IMR-90 (cell line): Measurements from ENCODE around the gene SPDYE16.
"Not testable (repeated sequence)": the region's sequence is repeated elsewhere in the genome, so short reads cannot be mapped to it uniquely, and the experiment has no call there.

Source experiments
- CEBPB ChIP-seq: IDR thresholded peaks from 2 replicates; pipeline ENCODE4 v1.6.1; 2012; ENCODE audit warnings: low read depth, low read length, improper control_type of control experiment
- MAFK ChIP-seq: IDR thresholded peaks from 2 replicates; pipeline ENCODE4 v1.6.1; 2012; ENCODE audit warnings: low read depth, low read length, improper control_type of control experiment
- POLR2A ChIP-seq: IDR thresholded peaks from 2 replicates; pipeline ENCODE4 v1.6.1; 2012; ENCODE audit warnings: mild to moderate bottlenecking, low read depth, low read length
- RAD21 ChIP-seq: IDR thresholded peaks from 2 replicates; pipeline ENCODE4 v1.6.1; 2012; ENCODE audit warnings: low read length, improper control_type of control experiment
- RFX5 ChIP-seq: IDR thresholded peaks from 2 replicates; pipeline ENCODE4 v1.8.0; 2012; ENCODE audit warnings: low read depth, mild to moderate bottlenecking, low read length, moderate library complexity
- SMC3 ChIP-seq: fragments of 150-350 bp; IDR thresholded peaks from 2 replicates; pipeline ENCODE4 v1.6.1; 2016; ENCODE audit warnings: low read depth, mild to moderate bottlenecking, antibody characterized with exemption, low read length, moderate library complexity
- TF ChIP-seq, protein P1 (sequence below): conservative IDR thresholded peaks from 2 replicates; pipeline ENCODE4 v1.5.1; 2012; ENCODE audit warnings: mild to moderate bottlenecking, low read depth, low read length, improper control_type of control experiment
- TF ChIP-seq, protein P2 (sequence below): fragments of 150-350 bp; IDR thresholded peaks from 2 replicates; pipeline ENCODE4 v1.6.1; 2017; ENCODE audit warnings: mild to moderate bottlenecking, antibody characterized with exemption, low read length, low read depth

DNA sequence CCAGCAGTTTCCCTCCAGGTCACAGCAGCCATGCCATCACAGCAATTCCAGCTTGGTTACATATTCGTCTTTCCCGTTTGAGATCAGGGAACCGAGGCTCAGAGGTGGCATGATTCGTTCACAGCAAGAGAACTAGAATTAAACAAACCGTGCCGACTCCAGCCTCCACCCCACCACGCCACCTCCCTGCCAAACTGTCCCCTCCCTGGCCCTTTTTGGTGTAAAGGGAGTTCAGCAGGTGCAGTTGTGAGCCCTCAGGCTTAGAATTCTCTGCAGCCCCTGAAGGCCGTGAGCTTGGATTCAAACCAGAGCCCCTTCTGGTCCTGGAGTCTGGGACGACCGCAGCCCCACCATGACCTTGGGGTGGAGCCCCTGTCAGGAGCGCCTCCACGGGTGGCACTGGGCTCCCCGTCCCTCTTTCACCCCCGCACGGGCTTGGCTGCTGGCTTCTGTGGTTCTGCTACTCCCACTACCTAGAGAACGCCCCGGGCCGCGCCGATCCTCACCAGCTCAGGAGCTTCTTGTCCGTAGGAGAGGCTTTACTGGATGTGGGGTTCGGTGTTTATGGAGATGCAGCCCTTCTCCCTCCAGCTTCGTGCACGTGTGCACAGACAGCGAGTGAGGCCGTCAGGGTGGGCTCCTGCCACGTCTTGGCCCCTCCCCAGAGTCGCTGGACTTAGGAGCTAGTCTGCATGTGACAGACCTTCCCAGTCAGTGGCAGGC, 43.7 kb downstream of the SPDYE16 start:
- TF ChIP-seq POLR2A, SMC3, RAD21, RFX5, CEBPB, MAFK: not testable (repeated sequence)
- TF ChIP-seq, protein P1, sequence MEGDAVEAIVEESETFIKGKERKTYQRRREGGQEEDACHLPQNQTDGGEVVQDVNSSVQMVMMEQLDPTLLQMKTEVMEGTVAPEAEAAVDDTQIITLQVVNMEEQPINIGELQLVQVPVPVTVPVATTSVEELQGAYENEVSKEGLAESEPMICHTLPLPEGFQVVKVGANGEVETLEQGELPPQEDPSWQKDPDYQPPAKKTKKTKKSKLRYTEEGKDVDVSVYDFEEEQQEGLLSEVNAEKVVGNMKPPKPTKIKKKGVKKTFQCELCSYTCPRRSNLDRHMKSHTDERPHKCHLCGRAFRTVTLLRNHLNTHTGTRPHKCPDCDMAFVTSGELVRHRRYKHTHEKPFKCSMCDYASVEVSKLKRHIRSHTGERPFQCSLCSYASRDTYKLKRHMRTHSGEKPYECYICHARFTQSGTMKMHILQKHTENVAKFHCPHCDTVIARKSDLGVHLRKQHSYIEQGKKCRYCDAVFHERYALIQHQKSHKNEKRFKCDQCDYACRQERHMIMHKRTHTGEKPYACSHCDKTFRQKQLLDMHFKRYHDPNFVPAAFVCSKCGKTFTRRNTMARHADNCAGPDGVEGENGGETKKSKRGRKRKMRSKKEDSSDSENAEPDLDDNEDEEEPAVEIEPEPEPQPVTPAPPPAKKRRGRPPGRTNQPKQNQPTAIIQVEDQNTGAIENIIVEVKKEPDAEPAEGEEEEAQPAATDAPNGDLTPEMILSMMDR = not testable (repeated sequence)
- TF ChIP-seq, protein P2, sequence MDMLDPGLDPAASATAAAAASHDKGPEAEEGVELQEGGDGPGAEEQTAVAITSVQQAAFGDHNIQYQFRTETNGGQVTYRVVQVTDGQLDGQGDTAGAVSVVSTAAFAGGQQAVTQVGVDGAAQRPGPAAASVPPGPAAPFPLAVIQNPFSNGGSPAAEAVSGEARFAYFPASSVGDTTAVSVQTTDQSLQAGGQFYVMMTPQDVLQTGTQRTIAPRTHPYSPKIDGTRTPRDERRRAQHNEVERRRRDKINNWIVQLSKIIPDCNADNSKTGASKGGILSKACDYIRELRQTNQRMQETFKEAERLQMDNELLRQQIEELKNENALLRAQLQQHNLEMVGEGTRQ = not testable (repeated sequence)
